Upper lobe of right lung (tissue), 1 donor: ENCODE data around the gene PARD3. TPM values are rescaled to one million over a fixed set of nuclear protein-coding genes. Genes with fewer than 3 reads are reported as not detected.

Experiments used
- ATAC-seq: fragments of 200-7000 bp; cut with Tn5 transposase; one replicate; pipeline ENCODE4 v1.9.1; 2020; ENCODE audit warnings: mild to moderate bottlenecking, moderate library complexity
- DNase-seq: peaks from one replicate; pipeline ENCODE4 v3.0.0-alpha.2; 2020
- H3K27ac ChIP-seq: fragments of 200-600 bp; one replicate; pipeline ENCODE4 v1.8.0; 2022
- H3K27me3 ChIP-seq: fragments of 200-600 bp; one replicate; pipeline ENCODE4 v1.8.0; 2022; ENCODE audit warnings: mild to moderate bottlenecking
- H3K36me3 ChIP-seq: fragments of 200-600 bp; one replicate; pipeline ENCODE4 v1.8.0; 2022
- H3K4me1 ChIP-seq: fragments of 200-600 bp; one replicate; pipeline ENCODE4 v1.8.0; 2022
- H3K4me3 ChIP-seq: fragments of 200-600 bp; one replicate; pipeline ENCODE4 v1.8.0; 2022; ENCODE audit warnings: mild to moderate bottlenecking
- H3K9me3 ChIP-seq: fragments of 200-600 bp; one replicate; pipeline ENCODE4 v1.8.0; 2022
- CTCF ChIP-seq: fragments of 200-600 bp; IDR thresholded peaks from one replicate; pipeline ENCODE4 v1.8.0; 2022; ENCODE audit warnings: antibody characterized with exemption
- intact Hi-C: fragments of 100-400 bp; cut with DNase I; formaldehyde crosslinking; loops from one replicate; pipeline ENCODE4 v1.11.0; 2022
- total RNA-seq: library from RNA; stranded (reverse); fragmentation: NEBNext Ultra II Directional; extraction: Animal tissue kit (Norgen Biotek cat#: 25700); gene quantifications from one replicate; pipeline ENCODE4 v1.2.1, GENCODE V29; 2021
- donor health status: DM: no; HTN: yes; CAD: no; lungs with severe emphysema.

PARD3 gene
- total RNA-seq, 1 donor from 2014 or later, result 38.5 TPM

GRCh38 chr10:34413214-34413613 lies 401.9 kb downstream of the PARD3 start:
- DNase-seq, result no peak
- no peak for TF ChIP-seq CTCF
- no peaks in the 10 kb centered on the region for H3K27me3 ChIP-seq
- no peak overlapping the region for H3K27ac ChIP-seq
- no peaks in the 10 kb centered on the region for H3K36me3 ChIP-seq
- ATAC-seq, result no peak
- H3K4me3 ChIP-seq, result no peak overlapping the region
- H3K4me1 ChIP-seq, result no peaks in the 10 kb centered on the region
- intact Hi-C loops, result no loop called here
- no peaks in the 10 kb centered on the region for H3K9me3 ChIP-seq

GRCh38 chr10:34408956-34409355 lies 406.1 kb downstream of the PARD3 start:
- no peaks in the 10 kb centered on the region for H3K9me3 ChIP-seq
- intact Hi-C loops, result no loop called here
- no peak overlapping the region for H3K4me3 ChIP-seq
- TF ChIP-seq CTCF, result no peak
- no peak overlapping the region for H3K27ac ChIP-seq
- H3K27me3 ChIP-seq, result no peaks in the 10 kb centered on the region
- H3K4me1 ChIP-seq, result no peaks in the 10 kb centered on the region
- no peaks in the 10 kb centered on the region for H3K36me3 ChIP-seq
- no peak for DNase-seq
- ATAC-seq, result no peak

GRCh38 chr10:34408381-34408780 lies 406.7 kb downstream of the PARD3 start:
- no peaks in the 10 kb centered on the region for H3K4me1 ChIP-seq
- no peak overlapping the region for H3K4me3 ChIP-seq
- H3K36me3 ChIP-seq, result no peaks in the 10 kb centered on the region
- intact Hi-C loops, result no loop called here
- DNase-seq (no peak), ATAC-seq (no peak)
- H3K27me3 ChIP-seq, result no peaks in the 10 kb centered on the region
- no peak for TF ChIP-seq CTCF
- no peaks in the 10 kb centered on the region for H3K9me3 ChIP-seq
- H3K27ac ChIP-seq, result no peak overlapping the region

GRCh38 chr10:34407324-34407805 lies 407.7 kb downstream of the PARD3 start:
- no peaks in the 10 kb centered on the region for H3K27me3 ChIP-seq
- peak; percentile 62 for ATAC-seq
- intact Hi-C loops, result no loop called here
- H3K4me3 ChIP-seq, result no peak overlapping the region
- no peak overlapping the region for H3K27ac ChIP-seq
- TF ChIP-seq CTCF, result no peak
- no peaks in the 10 kb centered on the region for H3K36me3 ChIP-seq
- no peaks in the 10 kb centered on the region for H3K9me3 ChIP-seq
- DNase-seq, result no peak
- H3K4me1 ChIP-seq, result no peaks in the 10 kb centered on the region

- no peak for DNase-seq
- no peak overlapping the region for H3K27ac ChIP-seq
Observed at GRCh38 chr10:34406463-34407323, 408.4 kb downstream of the PARD3 start.

More at GRCh38 chr10:34406463-34407323, 408.4 kb downstream of the PARD3 start:
- no peaks in the 10 kb centered on the region for H3K4me1 ChIP-seq
- TF ChIP-seq CTCF, result no peak
- H3K4me3 ChIP-seq, result no peak overlapping the region
- H3K9me3 ChIP-seq, result no peaks in the 10 kb centered on the region
- H3K36me3 ChIP-seq, result no peaks in the 10 kb centered on the region
- intact Hi-C loops, result no loop called here
- ATAC-seq, result no peak
- H3K27me3 ChIP-seq, result no peaks in the 10 kb centered on the region
